Neural cell (in vitro differentiated cells): Measurements from ENCODE around the gene OPRL1.

ENCODE experiments used
- EP300 ChIP-seq: fragments of 450-650 bp; conservative IDR thresholded peaks from 2 replicates; pipeline ENCODE4 v1.6.1; 2014; ENCODE audit warnings: antibody characterized with exemption, mild to moderate bottlenecking, moderate library complexity; ENCODE audit not compliant: poor library complexity, severe bottlenecking
- POLR2AphosphoS5 ChIP-seq: IDR thresholded peaks from 2 replicates; pipeline ENCODE4 v1.6.1; 2012
- RAD21 ChIP-seq: fragments of 450-650 bp; conservative IDR thresholded peaks from 2 replicates; pipeline ENCODE4 v1.6.1; 2014; ENCODE audit warnings: antibody characterized with exemption, mild to moderate bottlenecking, moderate library complexity
- TAF1 ChIP-seq: IDR thresholded peaks from 2 replicates; pipeline ENCODE4 v1.6.1; 2012; ENCODE audit warnings: low read depth
- TF ChIP-seq, protein P1 (sequence below): fragments of 450-650 bp; IDR thresholded peaks from 2 replicates; pipeline ENCODE4 v1.5.1; 2014; ENCODE audit warnings: antibody characterized with exemption, mild to moderate bottlenecking, moderate library complexity; ENCODE audit not compliant: poor library complexity, severe bottlenecking

DNA sequence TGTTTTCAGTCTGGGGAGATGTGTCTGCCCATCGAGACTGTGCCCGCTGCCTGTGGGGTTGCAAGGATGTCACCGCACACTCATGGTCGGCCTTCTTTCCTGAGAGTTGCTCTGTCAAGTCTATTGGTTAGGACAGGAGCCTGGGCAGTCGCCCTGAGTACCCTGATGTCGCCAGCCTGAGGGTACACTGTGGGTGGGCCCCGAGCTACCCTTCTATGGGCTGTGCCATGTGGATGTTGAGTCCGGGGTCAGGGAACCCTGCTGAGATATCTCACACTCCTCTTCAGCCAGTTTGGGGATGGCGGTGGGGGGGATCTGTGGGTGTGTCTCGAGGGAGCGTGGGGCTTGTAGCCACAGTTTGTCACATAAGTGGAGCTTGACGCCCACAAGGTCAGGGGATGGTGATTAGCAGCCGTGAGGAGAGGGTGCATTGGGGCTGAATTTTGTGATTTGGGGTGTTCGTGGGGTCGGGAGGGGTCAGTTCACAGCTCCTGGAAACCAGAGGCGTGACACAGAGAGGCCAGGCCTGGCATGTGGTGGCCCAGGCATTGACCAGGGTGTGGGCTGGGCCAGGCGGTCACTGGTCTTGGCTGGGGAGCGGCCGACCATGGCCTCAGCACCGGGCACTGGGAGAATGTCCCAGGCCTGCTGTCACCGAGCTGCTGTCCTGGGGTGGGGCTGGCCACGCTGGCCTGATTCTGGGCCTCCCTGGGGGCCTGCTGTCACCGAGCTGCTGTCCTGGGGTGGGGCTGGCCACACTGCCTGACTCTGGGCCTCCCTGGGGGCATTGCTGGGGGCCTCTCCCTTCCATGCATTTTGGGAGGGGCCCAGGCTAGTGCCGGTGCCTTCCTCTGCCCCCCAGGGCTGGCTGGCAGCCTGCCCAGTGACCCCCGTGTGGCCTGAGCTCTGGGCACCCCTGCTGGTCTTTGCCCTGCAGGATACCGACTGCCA, 29.1 kb downstream of the OPRL1 start:
- TF ChIP-seq POLR2AphosphoS5: no peak
- TF ChIP-seq, protein P1, sequence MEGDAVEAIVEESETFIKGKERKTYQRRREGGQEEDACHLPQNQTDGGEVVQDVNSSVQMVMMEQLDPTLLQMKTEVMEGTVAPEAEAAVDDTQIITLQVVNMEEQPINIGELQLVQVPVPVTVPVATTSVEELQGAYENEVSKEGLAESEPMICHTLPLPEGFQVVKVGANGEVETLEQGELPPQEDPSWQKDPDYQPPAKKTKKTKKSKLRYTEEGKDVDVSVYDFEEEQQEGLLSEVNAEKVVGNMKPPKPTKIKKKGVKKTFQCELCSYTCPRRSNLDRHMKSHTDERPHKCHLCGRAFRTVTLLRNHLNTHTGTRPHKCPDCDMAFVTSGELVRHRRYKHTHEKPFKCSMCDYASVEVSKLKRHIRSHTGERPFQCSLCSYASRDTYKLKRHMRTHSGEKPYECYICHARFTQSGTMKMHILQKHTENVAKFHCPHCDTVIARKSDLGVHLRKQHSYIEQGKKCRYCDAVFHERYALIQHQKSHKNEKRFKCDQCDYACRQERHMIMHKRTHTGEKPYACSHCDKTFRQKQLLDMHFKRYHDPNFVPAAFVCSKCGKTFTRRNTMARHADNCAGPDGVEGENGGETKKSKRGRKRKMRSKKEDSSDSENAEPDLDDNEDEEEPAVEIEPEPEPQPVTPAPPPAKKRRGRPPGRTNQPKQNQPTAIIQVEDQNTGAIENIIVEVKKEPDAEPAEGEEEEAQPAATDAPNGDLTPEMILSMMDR: no peak
- TF ChIP-seq EP300: no peak
- TF ChIP-seq RAD21: no peak
- TF ChIP-seq TAF1: no peak
